ENCODE data around the gene HPSE2. TPM values are rescaled to one million over a fixed set of nuclear protein-coding genes. Genes with fewer than 3 reads are reported as not detected.

The HPSE2 gene
- total and polyA plus RNA-seq, 2 of the 13 experiments (the other 11 are each of a cell fraction or from before 2014, with no cell fraction given), result 0.01 TPM; not detected in 1

DNA sequence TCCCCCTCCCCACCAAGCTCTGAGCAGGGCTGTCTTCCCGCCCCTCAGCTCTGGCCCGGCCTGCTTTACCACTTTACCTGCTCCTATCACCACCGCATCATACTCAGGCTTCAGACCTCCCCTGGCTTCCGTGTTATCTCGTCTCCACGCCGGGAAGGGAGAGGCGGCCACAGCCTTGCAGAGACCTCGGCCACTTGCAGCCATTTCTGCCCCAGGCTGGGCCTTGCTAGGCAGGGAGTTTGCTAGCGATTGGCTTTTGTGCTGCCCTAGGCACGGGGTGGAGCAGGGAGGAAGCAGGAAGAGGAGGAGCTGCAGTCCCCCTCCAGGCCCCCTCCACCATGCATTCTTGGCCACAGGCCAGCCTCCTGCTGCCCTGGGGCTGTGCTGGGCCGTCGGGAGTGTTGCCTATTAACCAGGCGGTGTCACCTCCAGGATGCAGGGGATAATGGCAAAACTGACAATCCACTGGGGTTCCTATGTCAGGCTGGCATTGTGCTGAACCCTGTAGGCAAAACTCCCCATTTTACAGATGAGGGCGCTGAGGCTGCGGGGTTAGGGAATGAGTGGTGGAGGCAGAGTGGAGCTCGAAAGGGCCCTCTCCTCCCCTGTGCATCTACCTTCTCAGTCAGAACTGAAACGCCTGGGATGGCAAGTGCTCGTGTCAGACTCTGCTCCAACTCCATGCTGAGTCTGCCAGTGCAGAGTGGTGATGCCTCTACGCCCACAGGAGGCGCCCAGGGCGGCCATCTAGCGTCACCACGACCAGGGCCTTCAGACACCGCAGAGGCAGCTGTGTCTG, 820.5 kb downstream of the HPSE2 start, which contains the start of gene PYROXD2:
Gene PYROXD2 (minus strand): TSS at position 251 of the 799 bp plus-strand sequence. CDS start 47 bp downstream, at position 204.
- Histone ChIP-seq H3K27ac (ENCODE audit: extremely low read length, insufficient read depth, low read length) (peak within 1 kb of the TSS; percentile 78), H3K4me2 (ENCODE audit: low read depth, low read length) (peak within 1 kb of the TSS; percentile 99), H4K20me1 (ENCODE audit: insufficient read depth, low read length) (no peaks in the 10 kb centered on the region), H3K4me3 (replicated peaks in 1 of 3; ENCODE audit: insufficient read depth in 1 of 3, low read depth in 2 of 3, low read length in 3 of 3) (peak within 1 kb of the TSS; percentile 70 to 81 (median 70)), H3K36me3 (replicated peaks in 1 of 2; ENCODE audit: control insufficient read depth in 1 of 2, insufficient read depth in 2 of 2, low read length in 2 of 2) (peaks cover 3 to 8% of the 10 kb centered on the region in 2 experiments; a peak in 3 of 5 replicates), H3K9ac (ENCODE audit: insufficient read depth, low read depth, low read length) (peak within 1 kb of the TSS; percentile 80), H3K4me1 (ENCODE audit: insufficient read depth, low read length) (peaks cover 18% of the 10 kb centered on the region), H3K9me3 (ENCODE audit: low read length) (no peaks in the 10 kb centered on the region), H2AFZ (ENCODE audit: low read length) (peak within 1 kb of the TSS; percentile 70), H3K27me3 (ENCODE audit: control insufficient read depth in 1 of 2, insufficient read depth in 2 of 2, low read length in 2 of 2) (no peaks in the 10 kb centered on the region), H3K79me2 (ENCODE audit: insufficient read depth, low read length) (no peaks in the 10 kb centered on the region)
- CTCF ChIA-PET (ENCODE audit: low intra/inter-chr PET ratio, low total read pairs), result no interaction called here
- POLR2A ChIA-PET, result interaction anchor here (0.6 to 1.8 kb wide), 15 partner anchors 9 to 1207 kb away, joined by 3 to 29 read pairs (median 4); partner anchors contain the start of gene R3HCC1L
- in situ Hi-C loops (cut with HindIII; ENCODE audit: extremely low pct_ligation_motif_present, low pct_unique_long_range_greater_than_20kb) (no loop called here), intact Hi-C loops (cut with micrococcal nuclease; ENCODE audit: unreplicated experiment) (no loop called here)
- ATAC-seq (peak; percentile 95), FAIRE-seq (peak; percentile 96), DNase-seq (ENCODE audit: low spot score) (peak; percentile 88)
- no TSS peak for BruUV-seq (replicated peaks)
- WGBS (ENCODE audit: low lambda C conversion rate), result 41% methylated on average over 13 of the region's 25 CpGs
- TF ChIP-seq PHF21A (CRISPR knock-in tag; IDR thresholded peaks at IDR 0.05) (peak; percentile 54; the same call in 1 of the 2 replicates), ZNF432 (CRISPR knock-in tag; IDR thresholded peaks at IDR 0.05; ENCODE audit: borderline replicate concordance) (no peak), ZMAT3 (CRISPR knock-in tag; conservative IDR thresholded peaks at IDR 0.05) (peak; percentile 53; the same call in 1 of the 2 replicates), HHEX (CRISPR knock-in tag; IDR thresholded peaks at IDR 0.05) (no peak), ATRX (CRISPR knock-in tag; IDR thresholded peaks at IDR 0.05; ENCODE audit: borderline replicate concordance) (no peak), MEIS2 (CRISPR knock-in tag; IDR thresholded peaks at IDR 0.05) (0 out of 2 replicates have a peak, but pooled peaks have one; percentile 45), ETV6 (CRISPR knock-in tag; conservative IDR thresholded peaks at IDR 0.05) (no peak), SOX6 (IDR thresholded peaks at IDR 0.05) (no peak), SOX6 (CRISPR knock-in tag; IDR thresholded peaks at IDR 0.05) (0 out of 2 replicates have a peak, but pooled peaks have one; percentile 25), RFXANK (CRISPR knock-in tag; IDR thresholded peaks at IDR 0.05) (0 out of 2 replicates have a peak, but pooled peaks have one; percentile 62), NFATC3 (CRISPR knock-in tag; IDR thresholded peaks at IDR 0.05) (0 out of 2 replicates have a peak, but pooled peaks have one; percentile 60), EED (CRISPR knock-in tag; IDR thresholded peaks at IDR 0.05) (peak; percentile 62; the same call in 1 of the 2 replicates), ZSCAN25 (CRISPR knock-in tag; IDR thresholded peaks at IDR 0.05) (peak; percentile 97), NR1H2 (CRISPR knock-in tag; IDR thresholded peaks at IDR 0.05; ENCODE audit: borderline replicate concordance, low read depth) (no peak), ZNF790 (CRISPR knock-in tag; IDR thresholded peaks at IDR 0.05; ENCODE audit: borderline replicate concordance) (no peak), ZNF563 (CRISPR knock-in tag; IDR thresholded peaks at IDR 0.05) (no peak), ZFP36L1 (CRISPR knock-in tag; IDR thresholded peaks at IDR 0.05) (no peak)
- TF ChIP-seq, protein P1, sequence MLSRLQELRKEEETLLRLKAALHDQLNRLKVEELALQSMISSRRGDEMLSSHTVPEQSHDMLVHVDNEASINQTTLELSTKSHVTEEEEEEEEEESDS (CRISPR knock-in tag; IDR thresholded peaks at IDR 0.05; ENCODE audit: borderline replicate concordance), result no peak
- TF ChIP-seq, protein P2, sequence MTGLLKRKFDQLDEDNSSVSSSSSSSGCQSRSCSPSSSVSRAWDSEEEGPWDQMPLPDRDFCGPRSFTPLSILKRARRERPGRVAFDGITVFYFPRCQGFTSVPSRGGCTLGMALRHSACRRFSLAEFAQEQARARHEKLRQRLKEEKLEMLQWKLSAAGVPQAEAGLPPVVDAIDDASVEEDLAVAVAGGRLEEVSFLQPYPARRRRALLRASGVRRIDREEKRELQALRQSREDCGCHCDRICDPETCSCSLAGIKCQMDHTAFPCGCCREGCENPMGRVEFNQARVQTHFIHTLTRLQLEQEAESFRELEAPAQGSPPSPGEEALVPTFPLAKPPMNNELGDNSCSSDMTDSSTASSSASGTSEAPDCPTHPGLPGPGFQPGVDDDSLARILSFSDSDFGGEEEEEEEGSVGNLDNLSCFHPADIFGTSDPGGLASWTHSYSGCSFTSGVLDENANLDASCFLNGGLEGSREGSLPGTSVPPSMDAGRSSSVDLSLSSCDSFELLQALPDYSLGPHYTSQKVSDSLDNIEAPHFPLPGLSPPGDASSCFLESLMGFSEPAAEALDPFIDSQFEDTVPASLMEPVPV (CRISPR knock-in tag; IDR thresholded peaks at IDR 0.05), result 0 out of 2 replicates have a peak, but pooled peaks have one; percentile 65
- TF ChIP-seq, protein P3, sequence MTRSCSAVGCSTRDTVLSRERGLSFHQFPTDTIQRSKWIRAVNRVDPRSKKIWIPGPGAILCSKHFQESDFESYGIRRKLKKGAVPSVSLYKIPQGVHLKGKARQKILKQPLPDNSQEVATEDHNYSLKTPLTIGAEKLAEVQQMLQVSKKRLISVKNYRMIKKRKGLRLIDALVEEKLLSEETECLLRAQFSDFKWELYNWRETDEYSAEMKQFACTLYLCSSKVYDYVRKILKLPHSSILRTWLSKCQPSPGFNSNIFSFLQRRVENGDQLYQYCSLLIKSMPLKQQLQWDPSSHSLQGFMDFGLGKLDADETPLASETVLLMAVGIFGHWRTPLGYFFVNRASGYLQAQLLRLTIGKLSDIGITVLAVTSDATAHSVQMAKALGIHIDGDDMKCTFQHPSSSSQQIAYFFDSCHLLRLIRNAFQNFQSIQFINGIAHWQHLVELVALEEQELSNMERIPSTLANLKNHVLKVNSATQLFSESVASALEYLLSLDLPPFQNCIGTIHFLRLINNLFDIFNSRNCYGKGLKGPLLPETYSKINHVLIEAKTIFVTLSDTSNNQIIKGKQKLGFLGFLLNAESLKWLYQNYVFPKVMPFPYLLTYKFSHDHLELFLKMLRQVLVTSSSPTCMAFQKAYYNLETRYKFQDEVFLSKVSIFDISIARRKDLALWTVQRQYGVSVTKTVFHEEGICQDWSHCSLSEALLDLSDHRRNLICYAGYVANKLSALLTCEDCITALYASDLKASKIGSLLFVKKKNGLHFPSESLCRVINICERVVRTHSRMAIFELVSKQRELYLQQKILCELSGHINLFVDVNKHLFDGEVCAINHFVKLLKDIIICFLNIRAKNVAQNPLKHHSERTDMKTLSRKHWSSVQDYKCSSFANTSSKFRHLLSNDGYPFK (CRISPR knock-in tag; IDR thresholded peaks at IDR 0.05; ENCODE audit: borderline replicate concordance), result peak; percentile 85
- TF ChIP-seq, protein P4, sequence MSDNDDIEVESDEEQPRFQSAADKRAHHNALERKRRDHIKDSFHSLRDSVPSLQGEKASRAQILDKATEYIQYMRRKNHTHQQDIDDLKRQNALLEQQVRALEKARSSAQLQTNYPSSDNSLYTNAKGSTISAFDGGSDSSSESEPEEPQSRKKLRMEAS (IDR thresholded peaks at IDR 0.05), result peak; percentile 73
